ENCODE results near the gene ACTC1. TPM values are rescaled to one million over a fixed set of nuclear protein-coding genes. Genes with fewer than 3 reads are reported as not detected.

The ACTC1 gene
- polyA plus RNA-seq = 0.08 to 0.10 TPM in 2 of 3 replicates, not detected in the other
- 0.45 TPM for polyA plus RNA-seq (2011; ENCODE audit: low read depth)
- polyA plus RNA-seq (2011; cell fraction: cytosol; rRNA removed) = 0.05 TPM in 1 of 2 replicates, not detected in the other
- polyA plus RNA-seq (2011; cell fraction: nucleus; rRNA removed) = 0.11 and 0.45 TPM in 2 replicates
- 0.66 TPM in 1 of 2 replicates, not detected in the other for polyA plus RNA-seq (2012; ENCODE audit: low replicate concordance)
- polyA minus RNA-seq = not detected in 3 replicates
- not detected for polyA minus RNA-seq (2011; cell fraction: cytosol; rRNA and poly(A)+ RNA removed)
- not detected in 2 replicates for polyA minus RNA-seq (2011; cell fraction: nucleus; rRNA and poly(A)+ RNA removed)

- peaks cover 56% of the 10 kb centered on the region for H3K27me3 ChIP-seq (ENCODE audit: control insufficient read depth, extremely low read depth, insufficient read depth, low read length)
These were observed at the start of gene ACTC1 for GRCh38 chr15:34795267-34796081. ACTC1 (minus strand) TSS chr15:34795549; CDS start chr15:34794808, 741 bp downstream.

DNA sequence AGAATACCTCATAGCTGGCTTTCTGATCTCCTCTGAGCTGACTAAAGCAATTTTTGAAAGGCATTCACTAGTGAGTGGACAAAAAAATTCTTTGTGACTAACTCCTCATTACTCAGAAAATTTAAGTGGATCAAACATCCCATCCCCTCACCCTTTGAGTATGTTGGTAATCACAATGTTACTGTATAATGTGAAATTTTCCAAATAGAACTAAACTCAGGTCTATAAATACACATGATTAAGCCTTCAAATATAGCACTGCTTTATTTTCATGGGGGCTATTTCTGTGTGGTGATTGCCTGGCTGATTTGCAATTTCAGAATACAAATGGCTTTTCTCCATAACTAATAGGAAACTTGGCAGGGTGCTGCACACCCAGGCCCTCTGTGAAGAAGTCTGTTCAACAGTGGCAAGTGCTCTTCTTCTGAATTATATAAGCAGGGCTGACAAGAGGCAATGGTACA lies 45.9 kb upstream of the ACTC1 start:
- H3K79me2 ChIP-seq (ENCODE audit: control insufficient read depth, insufficient read depth, low read length) = no peaks in the 10 kb centered on the region
- FAIRE-seq = no peak
- dilution Hi-C loops (cut with MboI; ENCODE audit: extremely low pct_ligation_motif_present, low sequenced_read_pairs) = no loop called here
- H3K9me1 ChIP-seq (ENCODE audit: control insufficient read depth, extremely low read depth, insufficient read depth, low read length) = no peaks in the 10 kb centered on the region
- no peak overlapping the region for H3K9ac ChIP-seq (ENCODE audit: control insufficient read depth, extremely low read depth, insufficient read depth, low read length)
- H3K4me1 ChIP-seq (ENCODE audit: control insufficient read depth, extremely low read depth, insufficient read depth, low read length) = peaks cover 9% of the 10 kb centered on the region
- H2AFZ ChIP-seq (ENCODE audit: control insufficient read depth, low read length) = no peak overlapping the region
- DNase-seq (ENCODE audit: low read depth, low spot score) = no peak
- no peak overlapping the region for H3K4me3 ChIP-seq (ENCODE audit: control insufficient read depth in 2 of 3, extremely low read depth in 1 of 3, insufficient read depth in 2 of 3, low read depth in 1 of 3, low read length in 3 of 3)
- no peaks in the 10 kb centered on the region for H3K36me3 ChIP-seq (ENCODE audit: control insufficient read depth in 2 of 2, extremely low read depth in 1 of 2, insufficient read depth in 2 of 2, low read length in 2 of 2)
- TF ChIP-seq, protein P1, sequence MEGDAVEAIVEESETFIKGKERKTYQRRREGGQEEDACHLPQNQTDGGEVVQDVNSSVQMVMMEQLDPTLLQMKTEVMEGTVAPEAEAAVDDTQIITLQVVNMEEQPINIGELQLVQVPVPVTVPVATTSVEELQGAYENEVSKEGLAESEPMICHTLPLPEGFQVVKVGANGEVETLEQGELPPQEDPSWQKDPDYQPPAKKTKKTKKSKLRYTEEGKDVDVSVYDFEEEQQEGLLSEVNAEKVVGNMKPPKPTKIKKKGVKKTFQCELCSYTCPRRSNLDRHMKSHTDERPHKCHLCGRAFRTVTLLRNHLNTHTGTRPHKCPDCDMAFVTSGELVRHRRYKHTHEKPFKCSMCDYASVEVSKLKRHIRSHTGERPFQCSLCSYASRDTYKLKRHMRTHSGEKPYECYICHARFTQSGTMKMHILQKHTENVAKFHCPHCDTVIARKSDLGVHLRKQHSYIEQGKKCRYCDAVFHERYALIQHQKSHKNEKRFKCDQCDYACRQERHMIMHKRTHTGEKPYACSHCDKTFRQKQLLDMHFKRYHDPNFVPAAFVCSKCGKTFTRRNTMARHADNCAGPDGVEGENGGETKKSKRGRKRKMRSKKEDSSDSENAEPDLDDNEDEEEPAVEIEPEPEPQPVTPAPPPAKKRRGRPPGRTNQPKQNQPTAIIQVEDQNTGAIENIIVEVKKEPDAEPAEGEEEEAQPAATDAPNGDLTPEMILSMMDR (optimal IDR thresholded peaks at IDR 0.05 in 1 of 3, IDR thresholded peaks at IDR 0.05 in 1 of 3, conservative IDR thresholded peaks at IDR 0.05 in 1 of 3; ENCODE audit: extremely low read depth in 1 of 3, insufficient read depth in 2 of 3, low read length in 3 of 3) = no peak
- no peak for TF ChIP-seq EZH2 (IDR thresholded peaks at IDR 0.05; ENCODE audit: low read length)
- H3K27me3 ChIP-seq (ENCODE audit: control insufficient read depth, extremely low read depth, insufficient read depth, low read length) = no peaks in the 10 kb centered on the region
- no peaks in the 10 kb centered on the region for H3K9me3 ChIP-seq (ENCODE audit: control insufficient read depth, low read depth, low read length)
- no peaks in the 10 kb centered on the region for H4K20me1 ChIP-seq (ENCODE audit: control insufficient read depth, extremely low read depth, insufficient read depth, low read length)
- no peak overlapping the region for H3K4me2 ChIP-seq (ENCODE audit: control insufficient read depth, extremely low read depth, insufficient read depth, low read depth, low read length)
- no peak overlapping the region for H3K27ac ChIP-seq (ENCODE audit: control insufficient read depth, insufficient read depth, low read length)

More at GRCh38 chr15:34795267-34796081, at the start of gene ACTC1:
- dilution Hi-C loops (cut with MboI; ENCODE audit: extremely low pct_ligation_motif_present, low sequenced_read_pairs) = no loop called here
- DNase-seq (ENCODE audit: low read depth, low spot score) = no peak
- H3K4me3 ChIP-seq (ENCODE audit: control insufficient read depth in 2 of 3, extremely low read depth in 1 of 3, insufficient read depth in 2 of 3, low read depth in 1 of 3, low read length in 3 of 3) = peak within 1 kb of the TSS in 1 of 3 experiments; percentile 28
- no peak for TF ChIP-seq EZH2 (IDR thresholded peaks at IDR 0.05; ENCODE audit: low read length)
- TF ChIP-seq, protein P1 (optimal IDR thresholded peaks at IDR 0.05 in 1 of 3, IDR thresholded peaks at IDR 0.05 in 1 of 3, conservative IDR thresholded peaks at IDR 0.05 in 1 of 3; ENCODE audit: extremely low read depth in 1 of 3, insufficient read depth in 2 of 3, low read length in 3 of 3) = no peak
- no peaks in the 10 kb centered on the region for H3K4me1 ChIP-seq (ENCODE audit: control insufficient read depth, extremely low read depth, insufficient read depth, low read length)
- peak within 1 kb of the TSS; percentile 48 for H3K4me2 ChIP-seq (ENCODE audit: control insufficient read depth, extremely low read depth, insufficient read depth, low read depth, low read length)
- no peaks in the 10 kb centered on the region for H3K36me3 ChIP-seq (ENCODE audit: control insufficient read depth in 2 of 2, extremely low read depth in 1 of 2, insufficient read depth in 2 of 2, low read length in 2 of 2)
- H3K79me2 ChIP-seq (ENCODE audit: control insufficient read depth, insufficient read depth, low read length) = no peaks in the 10 kb centered on the region
- H3K9me1 ChIP-seq (ENCODE audit: control insufficient read depth, extremely low read depth, insufficient read depth, low read length) = no peaks in the 10 kb centered on the region
- no peaks in the 10 kb centered on the region for H4K20me1 ChIP-seq (ENCODE audit: control insufficient read depth, extremely low read depth, insufficient read depth, low read length)
- H3K9ac ChIP-seq (ENCODE audit: control insufficient read depth, extremely low read depth, insufficient read depth, low read length) = no peak within 1 kb of the TSS
- H2AFZ ChIP-seq (ENCODE audit: control insufficient read depth, low read length) = no peak within 1 kb of the TSS
- no peak within 1 kb of the TSS for H3K27ac ChIP-seq (ENCODE audit: control insufficient read depth, insufficient read depth, low read length)
- no peak for FAIRE-seq
- H3K9me3 ChIP-seq (ENCODE audit: control insufficient read depth, low read depth, low read length) = no peaks in the 10 kb centered on the region

All from keratinocyte (primary cell).